ENCODE results near the gene RSU1.

The RSU1 gene

DNA sequence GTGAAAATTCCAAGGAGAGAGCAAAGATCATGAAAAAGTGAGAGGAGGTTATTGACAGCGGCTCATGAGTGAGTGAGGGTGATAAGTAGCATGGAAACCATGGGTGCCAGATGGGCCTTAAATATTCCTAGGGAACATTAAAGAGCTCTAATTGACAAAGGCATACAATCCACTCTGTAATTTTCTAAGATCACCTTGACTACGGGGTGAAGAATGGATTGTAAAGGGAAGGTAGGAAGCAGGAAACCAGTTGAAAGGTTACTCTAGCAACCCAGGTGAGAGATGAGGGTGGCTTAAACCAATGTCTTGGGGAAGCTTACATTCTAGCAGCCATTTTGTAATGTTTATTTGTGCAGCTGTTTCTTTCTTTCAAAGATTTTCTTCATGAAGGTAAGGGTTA is 75.7 kb downstream of the RSU1 start:
- no peak for DNase-seq (ENCODE audit: low read depth)

- DNase-seq (ENCODE audit: low read depth), result no peak
These were observed 79.8 kb downstream of the RSU1 start for GRCh38 chr10:16737420-16737819.

- no peak for DNase-seq (ENCODE audit: low read depth)
These were observed 81.6 kb downstream of the RSU1 start for GRCh38 chr10:16735671-16736070.

DNA sequence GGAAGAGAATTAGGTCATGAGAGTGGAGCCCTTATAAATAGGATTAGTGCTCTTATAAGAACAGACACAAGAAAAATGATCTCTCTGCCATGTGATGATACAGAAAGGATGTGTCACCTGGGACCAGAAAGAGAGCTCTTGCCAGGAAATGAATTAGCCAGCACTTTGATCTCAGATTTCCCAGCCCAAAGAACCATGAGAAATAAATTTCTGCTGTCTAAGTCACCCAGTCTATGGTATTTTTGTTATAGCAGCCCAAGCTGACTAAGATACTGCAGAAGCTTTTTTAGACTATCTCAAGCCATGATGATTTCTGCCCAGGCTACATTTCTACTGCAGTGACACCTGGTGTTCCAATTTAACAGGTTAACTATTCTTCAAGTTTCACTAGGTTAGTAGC is 84.8 kb downstream of the RSU1 start:
- no peak for DNase-seq (ENCODE audit: low read depth)

DNA sequence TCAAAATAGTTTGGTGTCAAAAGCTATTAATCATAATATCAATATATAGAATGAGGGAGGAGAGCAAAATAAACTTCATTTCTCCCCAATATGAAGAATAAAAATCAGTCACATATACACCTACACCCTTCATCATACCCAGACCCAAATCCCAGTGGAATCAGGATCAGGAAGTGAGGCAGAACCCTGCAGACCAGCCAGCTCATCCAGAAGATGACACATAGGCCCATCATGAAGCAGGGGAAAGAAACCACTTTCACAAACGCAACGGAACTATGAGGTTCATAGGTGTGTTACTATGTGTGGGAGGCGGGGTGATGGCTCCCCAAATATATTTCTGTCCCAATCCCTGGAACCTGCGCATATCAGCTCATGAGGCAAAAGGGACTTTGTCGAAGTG is 89.0 kb downstream of the RSU1 start:
- DNase-seq (ENCODE audit: low read depth), result no peak

- DNase-seq (ENCODE audit: low read depth), result no peak
These were observed 89.6 kb downstream of the RSU1 start for GRCh38 chr10:16727666-16728065.

- no peak for DNase-seq (ENCODE audit: low read depth)
These were observed 92.7 kb downstream of the RSU1 start for GRCh38 chr10:16724509-16724908.

- DNase-seq (ENCODE audit: low read depth), result no peak
These were observed 96.4 kb downstream of the RSU1 start for GRCh38 chr10:16720812-16721211.

DNA sequence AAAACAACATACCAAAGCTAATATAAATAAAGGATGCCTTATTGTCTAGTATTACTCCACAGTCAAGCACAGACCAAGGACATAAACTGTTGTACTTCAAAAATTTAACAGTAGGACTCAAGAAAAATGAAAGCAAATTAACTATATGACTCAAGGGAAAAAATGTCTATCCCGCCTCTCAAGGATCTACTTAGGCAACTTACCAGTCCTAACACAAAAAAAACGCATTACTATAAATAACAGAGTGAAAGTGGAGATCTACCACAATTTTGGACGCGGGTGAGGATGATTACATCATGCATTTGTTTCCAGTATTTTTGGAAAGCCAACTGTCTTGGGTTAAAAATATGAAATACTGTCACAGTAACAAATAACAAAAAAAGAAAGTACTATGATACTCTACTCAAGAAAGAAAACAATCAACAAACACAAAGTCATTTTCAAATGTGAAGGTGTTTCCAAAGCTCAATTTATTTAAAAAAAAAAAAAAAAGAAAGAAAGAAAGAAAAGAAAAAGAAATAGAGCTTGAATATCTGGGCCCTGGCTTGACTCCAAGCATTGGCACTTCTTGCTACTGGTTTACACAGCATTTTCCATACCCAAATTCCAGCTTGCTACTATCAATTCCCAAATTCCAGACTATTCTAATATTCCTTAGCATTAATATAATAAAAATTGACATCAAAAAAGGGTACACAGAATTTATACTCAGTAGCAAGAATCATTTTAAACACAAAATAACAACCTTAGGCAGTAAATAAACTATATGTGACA is 99.4 kb downstream of the RSU1 start:
- DNase-seq (ENCODE audit: low read depth), result no peak

- DNase-seq (ENCODE audit: low read depth), result no peak
These were observed 101.2 kb downstream of the RSU1 start for GRCh38 chr10:16716051-16716450.

DNA sequence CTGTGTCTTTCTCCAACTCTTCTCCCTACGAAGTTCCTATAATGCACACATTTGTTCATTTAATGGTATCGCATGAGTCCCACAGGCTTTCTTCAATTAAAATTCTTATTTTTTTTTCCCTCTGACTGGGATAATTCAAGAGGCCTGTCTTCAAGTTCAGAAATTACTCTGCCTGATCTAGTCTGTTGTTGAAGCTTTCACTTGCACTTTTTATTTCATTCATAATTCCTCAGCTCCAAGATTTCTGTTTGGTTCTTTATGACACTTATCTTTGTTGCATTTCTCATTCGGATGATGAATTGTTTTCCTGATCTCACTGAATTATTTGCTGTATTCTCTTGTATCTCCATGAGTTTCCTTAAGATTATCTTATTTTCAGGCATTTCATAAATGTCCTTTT is 103.9 kb downstream of the RSU1 start:
- no peak for DNase-seq (ENCODE audit: low read depth)

- no peak for DNase-seq (ENCODE audit: low read depth)
These were observed 104.3 kb downstream of the RSU1 start for GRCh38 chr10:16712883-16713282.

GRCh38 chr10:16700331-16700730 is 116.9 kb downstream of the RSU1 start:
- no peak for DNase-seq (ENCODE audit: low read depth)

DNA sequence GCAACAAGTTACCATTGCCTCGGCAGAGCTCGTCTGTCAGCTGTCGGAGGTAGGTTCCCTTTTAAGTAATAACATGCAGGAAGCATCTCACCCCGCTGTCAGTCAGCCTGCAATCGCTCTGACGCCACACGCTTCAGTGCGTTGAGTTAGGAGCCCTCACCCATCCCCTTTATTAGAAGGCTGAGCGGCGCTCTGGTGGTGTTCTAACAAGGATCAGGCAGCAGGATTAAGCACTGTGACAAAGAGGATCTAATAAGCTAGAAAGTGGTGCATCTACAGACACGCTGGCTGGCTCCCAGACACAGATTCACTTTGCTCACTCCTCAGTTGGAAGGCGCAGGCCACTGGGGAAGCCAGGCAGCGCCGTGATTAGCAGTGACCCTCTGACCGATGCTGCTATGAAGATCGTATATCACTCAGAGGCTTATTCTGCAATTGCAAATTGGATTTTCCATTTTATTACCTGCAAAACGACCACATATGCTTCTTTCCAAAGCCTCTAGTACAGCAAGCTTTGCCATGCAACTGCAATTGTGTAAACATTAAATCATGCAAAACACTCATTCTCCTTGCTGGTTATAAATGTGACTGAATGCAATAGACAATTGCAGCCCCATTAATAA is 117.7 kb downstream of the RSU1 start:
- no peak for DNase-seq (ENCODE audit: low read depth)

DNA sequence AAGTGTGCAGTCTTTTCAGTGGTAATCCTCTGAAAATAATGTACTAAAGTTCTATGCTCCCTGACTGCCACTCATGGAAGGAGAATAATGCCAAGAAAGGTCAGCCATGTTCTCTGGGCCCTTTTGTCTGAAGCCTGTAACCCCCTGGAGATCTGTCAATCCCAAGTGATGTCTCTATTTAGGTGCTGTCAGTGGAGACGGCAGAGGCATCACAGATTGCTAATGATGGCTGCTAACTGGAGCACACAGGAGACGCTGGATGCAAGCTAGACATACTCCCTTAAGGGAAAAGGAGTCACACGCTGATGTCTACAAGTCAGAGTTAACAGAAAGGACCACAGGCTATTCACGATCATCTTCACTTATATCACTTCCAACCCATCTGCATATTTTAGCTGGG is 118.8 kb downstream of the RSU1 start:
- DNase-seq (ENCODE audit: low read depth), result no peak

DNA sequence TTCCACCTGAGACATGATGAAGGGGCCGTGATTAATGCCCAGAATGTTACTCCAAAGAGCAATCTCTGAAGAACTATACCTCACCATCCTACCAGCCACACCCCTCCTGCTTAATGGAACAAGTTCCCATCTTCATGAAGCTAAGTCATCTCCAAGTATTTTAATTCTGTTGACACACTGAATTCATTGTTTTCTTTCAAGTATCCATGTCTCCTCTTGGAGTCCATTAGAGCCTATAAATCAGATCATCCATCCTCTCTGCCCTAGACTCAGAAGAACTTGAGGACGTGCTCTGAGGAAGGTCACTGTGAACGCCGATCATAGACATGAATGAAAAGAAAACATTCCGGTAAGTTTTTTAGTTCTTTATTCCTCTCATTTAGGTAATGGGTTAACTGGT is 126.8 kb downstream of the RSU1 start:
- DNase-seq (ENCODE audit: low read depth), result no peak

DNA sequence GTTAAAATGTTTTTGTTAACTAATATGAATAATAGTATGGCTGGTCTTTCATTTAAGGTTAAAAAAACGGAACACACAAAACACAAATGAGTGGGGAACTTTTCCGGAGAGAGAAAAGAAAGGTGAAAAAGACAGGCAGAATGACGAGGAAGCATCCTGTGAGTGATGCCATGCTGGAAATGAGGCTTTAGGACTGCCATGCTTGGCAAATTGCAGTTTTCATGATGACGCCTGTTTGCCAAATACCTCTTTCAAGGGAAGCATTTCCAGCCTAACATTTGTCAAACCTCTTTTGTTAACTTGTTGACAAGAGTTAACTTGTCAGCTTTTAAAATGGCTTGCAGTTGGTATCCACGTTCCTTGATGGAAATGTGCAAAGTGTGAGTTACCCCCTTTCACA is 127.5 kb downstream of the RSU1 start:
- DNase-seq (ENCODE audit: low read depth), result no peak

DNA sequence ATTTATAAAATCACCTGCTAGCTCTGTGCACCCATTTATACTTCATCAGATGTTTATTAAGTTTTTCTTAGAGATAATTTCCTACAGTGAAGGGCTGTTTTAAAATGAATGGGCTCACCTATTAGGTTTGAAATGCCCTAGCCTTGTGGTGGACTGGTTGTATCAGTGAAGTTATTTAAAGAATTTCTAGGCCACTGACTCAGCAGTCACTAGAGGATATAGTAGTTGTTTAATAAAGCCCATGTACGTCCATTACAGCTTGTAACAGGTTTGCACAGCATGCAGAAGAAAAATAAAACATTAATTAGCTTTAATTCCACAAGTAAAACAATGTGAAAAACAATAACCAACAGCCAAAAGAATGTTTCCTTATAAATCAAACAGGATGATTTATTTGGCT is 128.0 kb downstream of the RSU1 start:
- no peak for DNase-seq (ENCODE audit: low read depth)

- DNase-seq (ENCODE audit: low read depth), result no peak
These were observed 130.9 kb downstream of the RSU1 start for GRCh38 chr10:16686054-16686902.

- no peak for DNase-seq (ENCODE audit: low read depth)
These were observed 131.7 kb downstream of the RSU1 start for GRCh38 chr10:16685551-16685950.

- no peak for DNase-seq (ENCODE audit: low read depth)
These were observed 135.7 kb downstream of the RSU1 start for GRCh38 chr10:16681521-16681920.

- no peak for DNase-seq (ENCODE audit: low read depth)
These were observed 137.7 kb downstream of the RSU1 start for GRCh38 chr10:16679511-16679910.

DNA sequence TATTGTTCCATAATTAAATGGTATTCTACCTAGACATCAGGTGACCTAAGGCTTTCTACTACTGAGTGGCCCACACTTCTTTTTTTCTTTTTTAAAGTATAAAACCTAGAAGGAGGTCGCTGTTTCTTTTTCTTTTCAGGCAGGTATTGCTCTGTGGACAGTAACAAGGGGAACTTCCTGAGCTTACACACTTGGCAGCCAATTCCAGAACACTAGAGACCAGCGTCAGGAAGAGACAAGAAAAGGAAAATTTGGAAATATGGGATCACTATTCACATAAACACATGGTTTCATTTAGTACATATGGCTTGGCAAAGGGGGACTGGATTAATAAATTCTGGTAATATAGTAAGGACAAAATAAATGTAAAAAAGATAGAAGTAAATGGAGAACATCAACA is 141.9 kb downstream of the RSU1 start:
- no peak for DNase-seq (ENCODE audit: low read depth)
